Psoas muscle (tissue), 8 donors: ENCODE results near the gene GDF11. TPM values are rescaled to one million over a fixed set of nuclear protein-coding genes. Genes with fewer than 3 reads are reported as not detected.

Experiments
- ATAC-seq, 4 donors: fragments of 200-7000 bp; cut with Tn5 transposase; one replicate each; pipeline ENCODE4 v1.9.1; 2020; ENCODE audit warnings: moderate library complexity in 3 of 4, mild to moderate bottlenecking in 2 of 4
- DNase-seq, 2 donors: peaks; one replicate each; pipeline ENCODE4 v3.0.0-alpha.2; 2020
- H3K27ac ChIP-seq: fragments of 200-600 bp; one replicate; pipeline ENCODE4 v1.8.0; 2022
- H3K27me3 ChIP-seq, 3 donors: fragments of 200-600 bp in 1 of 3; one replicate each; pipeline versions ENCODE4 v1.6.1 to v1.8.0; 2013 to 2022; ENCODE audit warnings: low read length in 2 of 3, mild to moderate bottlenecking in 2 of 3, moderate library complexity in 1 of 3; ENCODE audit not compliant: insufficient read depth in 3 of 3
- H3K36me3 ChIP-seq, 2 donors: fragments of 200-600 bp in 1 of 2; one replicate each; pipeline versions ENCODE4 v1.6.1 to v1.8.0; 2013 to 2022; ENCODE audit warnings: low read depth in 1 of 2, mild to moderate bottlenecking in 1 of 2, moderate library complexity in 1 of 2; ENCODE audit not compliant: insufficient read depth in 1 of 2
- H3K4me1 ChIP-seq: fragments of 200-600 bp; one replicate; pipeline ENCODE4 v1.8.0; 2022
- H3K4me3 ChIP-seq: fragments of 200-600 bp; one replicate; pipeline ENCODE4 v1.8.0; 2022; ENCODE audit warnings: mild to moderate bottlenecking
- H3K9me3 ChIP-seq: fragments of 200-600 bp; one replicate; pipeline ENCODE4 v1.8.0; 2022
- CTCF ChIP-seq: fragments of 200-600 bp; IDR thresholded peaks from one replicate; pipeline ENCODE4 v1.8.0; 2022; ENCODE audit warnings: antibody characterized with exemption
- WGBS, 3 donors: extraction: QIAGEN DNeasy Blood & Tissue Kit; methylation state at CpG; one replicate each; pipeline versions ENCODE4 v1.1.6 to v1.1.7; 2013; 5-methylcytosine and 5-hydroxymethylcytosine counted together
- intact Hi-C, 2 donors: fragments of 100-400 bp; cut with DNase I; formaldehyde crosslinking; loops; one replicate each; pipeline versions ENCODE4 v1.11.0 to v1.14.2; 2022
- polyA plus RNA-seq, 3 donors: library from polyadenylated mRNA; stranded (reverse); fragments of 200-250 nt; gene quantifications; one replicate each; pipeline ENCODE4 v1.2.3, GENCODE V29; 2013
- total RNA-seq, 4 donors: library from RNA; stranded (reverse); fragmentation: NEBNext Ultra II Directional in 2 of 4; extraction: Animal tissue kit (Norgen Biotek cat#: 25700) in 2 of 4; gene quantifications; one replicate each; pipeline versions ENCODE4 v1.2.1 to v1.2.4, GENCODE V29; 2021 to 2023
- donor health status: healthy with polysubstance abuse.
- donor health status: DM: no; HTN: no; CAD: no; lungs with moderate emphysema.
- donor health status: Bipolar disorder and iron deficiency.
- donor health status: healthy.
- donor health status: DM: yes; HTN: yes; CAD: no.
- donor health status: DM: no; HTN: no; CAD: no.
- donor health status: DM: no; HTN: no; CAD: no.
- donor health status: DM: yes; HTN: yes; CAD: no.

Gene GDF11
- total and polyA plus RNA-seq, 7 donors: 0.34 to 4.8 (median 1.4) TPM

- intact Hi-C loops: no loop called here
- no peak for TF ChIP-seq CTCF
- peaks cover 4 to 68% of the 10 kb centered on the region in 2 donors for H3K36me3 ChIP-seq
- no peaks in the 10 kb centered on the region for H3K4me1 ChIP-seq
- no peaks in the 10 kb centered on the region for H3K27me3 ChIP-seq
- no peaks in the 10 kb centered on the region for H3K9me3 ChIP-seq
- ATAC-seq (no peak), DNase-seq (no peak)
- no peak overlapping the region for H3K4me3 ChIP-seq
- no peak overlapping the region for H3K27ac ChIP-seq
Measured at GRCh38 chr12:55762646-55763045, 19.7 kb downstream of the GDF11 start.

GRCh38 chr12:55765736-55766290 lies 22.9 kb downstream of the GDF11 start:
- 54 to 67% (median 57%) methylated on average over 5 of the region's 5 CpGs for WGBS, 3 donors
- no peak for TF ChIP-seq CTCF
- DNase-seq: no peak
- Histone ChIP-seq H3K9me3 (no peaks in the 10 kb centered on the region), H3K27ac (no peak overlapping the region), H3K4me3 (no peak overlapping the region), H3K36me3 (peaks cover 0 to 53% of the 10 kb centered on the region in 2 donors), H3K27me3 (no peaks in the 10 kb centered on the region), H3K4me1 (no peaks in the 10 kb centered on the region)
- intact Hi-C loops: no loop called here
- no peak for ATAC-seq

- peaks cover 0 to 49% of the 10 kb centered on the region in 2 donors for H3K36me3 ChIP-seq
- 97 to 99% (median 97%) methylated on average over 4 of the region's 4 CpGs for WGBS, 3 donors
- H3K27ac ChIP-seq: no peak overlapping the region
Measured at GRCh38 chr12:55767156-55767555, 24.2 kb downstream of the GDF11 start.

GRCh38 chr12:55771736-55772135 lies 28.8 kb downstream of the GDF11 start:
- Histone ChIP-seq H3K4me3 (no peak overlapping the region), H3K27me3 (no peaks in the 10 kb centered on the region), H3K9me3 (no peaks in the 10 kb centered on the region), H3K36me3 (peaks cover 0 to 50% of the 10 kb centered on the region in 2 donors), H3K4me1 (peaks cover 10% of the 10 kb centered on the region), H3K27ac (peak overlapping the region; percentile 56)
- intact Hi-C loops: no loop called here
- peak; percentile 57 to 74 (median 66) for ATAC-seq
- no peak for TF ChIP-seq CTCF
- no peak for DNase-seq
- 20 to 31% (median 26%) methylated on average over 6 of the region's 6 CpGs for WGBS, 3 donors

More at GRCh38 chr12:55767156-55767555, 24.2 kb downstream of the GDF11 start:
- no peak for TF ChIP-seq CTCF
- H3K4me3 ChIP-seq: no peak overlapping the region
- no peak for ATAC-seq
- no peak for DNase-seq
- peaks cover 8% of the 10 kb centered on the region for H3K4me1 ChIP-seq
- no peaks in the 10 kb centered on the region for H3K27me3 ChIP-seq
- intact Hi-C loops: no loop called here
- no peaks in the 10 kb centered on the region for H3K9me3 ChIP-seq

- Histone ChIP-seq H3K27ac (no peak overlapping the region), H3K27me3 (no peaks in the 10 kb centered on the region), H3K4me3 (no peak overlapping the region), H3K9me3 (no peaks in the 10 kb centered on the region), H3K4me1 (no peaks in the 10 kb centered on the region), H3K36me3 (peaks cover 0 to 85% of the 10 kb centered on the region in 2 donors)
- no peak for TF ChIP-seq CTCF
- DNase-seq (no peak), ATAC-seq (no peak)
- 89 to 98% (median 95%) methylated on average over 3 of the region's 3 CpGs for WGBS, 3 donors
- intact Hi-C loops: no loop called here
Measured at GRCh38 chr12:55777856-55778255, 34.9 kb downstream of the GDF11 start.
